K562 (cell line): Measurements from ENCODE around the gene TMEM185A.
"Not testable (repeated sequence)": the region's sequence is repeated elsewhere in the genome, so short reads cannot be mapped to it uniquely, and the experiment has no call there.

Experiments used
- ZNF407 ChIP-seq: fragments of 450-650 bp; IDR thresholded peaks from 2 replicates; pipeline ENCODE4 v1.6.1; 2016; ENCODE audit warnings: low read depth
- ZNF77 ChIP-seq: fragments of 250-450 bp; sonication (Bioruptor Pico); IDR thresholded peaks from 2 replicates; pipeline ENCODE4 v1.5.0; 2020

GRCh38 chrX:149573456-149573855 is 58.1 kb downstream of the TMEM185A start:
- not testable (repeated sequence) for TF ChIP-seq ZNF407; ZNF77 (CRISPR knock-in tag)
